OCI-LY1 (cell line): ENCODE data around the gene ACSS1.

Source experiments
- CTCF ChIP-seq: fragments of 200-600 bp; sonication (generic), shearing (Covaris generic); IDR thresholded peaks from 2 replicates; pipeline ENCODE4 v1.5.1; 2017; ENCODE audit warnings: mild to moderate bottlenecking, antibody characterized with exemption, low read length, moderate library complexity, mixed read lengths
- EZH2 ChIP-seq: fragments of 200-600 bp; sonication (generic), shearing (Covaris generic); IDR thresholded peaks from 2 replicates; pipeline ENCODE4 v1.8.0; 2017; ENCODE audit warnings: borderline replicate concordance, mixed run types, mild to moderate bottlenecking, antibody characterized with exemption, low read length, moderate library complexity, mixed read lengths

GRCh38 chr20:25054096-25054820, 3.7 kb downstream of the ACSS1 start:
- no peak for TF ChIP-seq CTCF
- TF ChIP-seq EZH2 = no peak
